ENCODE data around the gene OPCML. TPM values are rescaled to one million over a fixed set of nuclear protein-coding genes. Genes with fewer than 3 reads are reported as not detected.

Gene OPCML
- total RNA-seq, 1 experiment from 2014 or later = 0.13 TPM

- no peaks in the 10 kb centered on the region for H3K9me3 ChIP-seq (ENCODE audit: low read depth, low read length, poor library complexity, severe bottlenecking)
- peaks cover 13% of the 10 kb centered on the region for H3K4me1 ChIP-seq (ENCODE audit: insufficient read depth, low read length, poor library complexity, severe bottlenecking)
- peaks cover 43% of the 10 kb centered on the region for H3K27me3 ChIP-seq (replicated peaks; ENCODE audit: insufficient read depth, low read depth, low read length, poor library complexity)
- H3K27ac ChIP-seq (ENCODE audit: low read depth, low read length, poor library complexity, severe bottlenecking) = no peak overlapping the region
- no peaks in the 10 kb centered on the region for H3K36me3 ChIP-seq (ENCODE audit: insufficient read depth, low read length, poor library complexity, severe bottlenecking)
- ChIA-PET POLR2A (ENCODE audit: low non-redundant PET) (no interaction called here), CTCF (no interaction called here)
- intact Hi-C loops (cut with micrococcal nuclease; ENCODE audit: unreplicated experiment) = no loop called here
- H3K4me3 ChIP-seq (ENCODE audit: low read depth, low read length, poor library complexity, severe bottlenecking) = peak overlapping the region; percentile 10
- TF ChIP-seq EZH2 (IDR thresholded peaks at IDR 0.05; ENCODE audit: borderline replicate concordance, low read depth, low read length, poor library complexity, severe bottlenecking) = no peak
- no peak for TF ChIP-seq CTCF (conservative IDR thresholded peaks at IDR 0.05; ENCODE audit: low read depth, low read length)
- peak; percentile 76 for DNase-seq (ENCODE audit: low spot score)
- BruUV-seq (replicated peaks) = no TSS peak
Measured at GRCh38 chr11:132993991-132994502, 538.3 kb downstream of the OPCML start.

- Histone ChIP-seq H3K4me3 (ENCODE audit: low read depth, low read length, poor library complexity, severe bottlenecking) (no peak overlapping the region), H3K4me1 (ENCODE audit: insufficient read depth, low read length, poor library complexity, severe bottlenecking) (peaks cover 8% of the 10 kb centered on the region), H3K9me3 (ENCODE audit: low read depth, low read length, poor library complexity, severe bottlenecking) (no peaks in the 10 kb centered on the region), H3K27me3 (replicated peaks; ENCODE audit: insufficient read depth, low read depth, low read length, poor library complexity) (peaks cover 43% of the 10 kb centered on the region), H3K36me3 (ENCODE audit: insufficient read depth, low read length, poor library complexity, severe bottlenecking) (no peaks in the 10 kb centered on the region), H3K27ac (ENCODE audit: low read depth, low read length, poor library complexity, severe bottlenecking) (no peak overlapping the region)
- CTCF ChIA-PET = no interaction called here
- intact Hi-C loops (cut with micrococcal nuclease; ENCODE audit: unreplicated experiment) = no loop called here
- BruUV-seq (replicated peaks) = no TSS peak
- TF ChIP-seq CTCF (conservative IDR thresholded peaks at IDR 0.05; ENCODE audit: low read depth, low read length) = peak; percentile 29; the same call in 1 of the 2 replicates
- no peak for TF ChIP-seq EZH2 (IDR thresholded peaks at IDR 0.05; ENCODE audit: borderline replicate concordance, low read depth, low read length, poor library complexity, severe bottlenecking)
- DNase-seq (ENCODE audit: low spot score) = peak; percentile 46
- POLR2A ChIA-PET (ENCODE audit: low non-redundant PET) = no interaction called here
Measured at GRCh38 chr11:132992838-132993631, 539.3 kb downstream of the OPCML start.

- POLR2A ChIA-PET (ENCODE audit: low non-redundant PET) = no interaction called here
- DNase-seq (ENCODE audit: low spot score) = no peak
Measured at GRCh38 chr11:132988411-132988810, 543.9 kb downstream of the OPCML start.

More at GRCh38 chr11:132988411-132988810, 543.9 kb downstream of the OPCML start:
- no peaks in the 10 kb centered on the region for H3K36me3 ChIP-seq (ENCODE audit: insufficient read depth, low read length, poor library complexity, severe bottlenecking)
- CTCF ChIA-PET = no interaction called here
- intact Hi-C loops (cut with micrococcal nuclease; ENCODE audit: unreplicated experiment) = no loop called here
- TF ChIP-seq CTCF (conservative IDR thresholded peaks at IDR 0.05; ENCODE audit: low read depth, low read length) (no peak), EZH2 (IDR thresholded peaks at IDR 0.05; ENCODE audit: borderline replicate concordance, low read depth, low read length, poor library complexity, severe bottlenecking) (no peak)
- H3K27me3 ChIP-seq (replicated peaks; ENCODE audit: insufficient read depth, low read depth, low read length, poor library complexity) = peaks cover 23% of the 10 kb centered on the region
- peaks cover 3% of the 10 kb centered on the region for H3K9me3 ChIP-seq (ENCODE audit: low read depth, low read length, poor library complexity, severe bottlenecking)
- H3K4me3 ChIP-seq (ENCODE audit: low read depth, low read length, poor library complexity, severe bottlenecking) = no peak overlapping the region
- peaks cover 8% of the 10 kb centered on the region for H3K4me1 ChIP-seq (ENCODE audit: insufficient read depth, low read length, poor library complexity, severe bottlenecking)
- no peak overlapping the region for H3K27ac ChIP-seq (ENCODE audit: low read depth, low read length, poor library complexity, severe bottlenecking)
- BruUV-seq (replicated peaks) = no TSS peak

Measured in A673 (cell line).